HG03039 (cell line): ENCODE results near the gene NECAB2.

ENCODE experiments used
- ATAC-seq: cut with Tn5 transposase; IDR thresholded peaks from one replicate; pipeline ENCODE4 v1.9.1; 2021; ENCODE audit warnings: mild to moderate bottlenecking, moderate library complexity; ENCODE audit not compliant: unreplicated experiment

Gene NECAB2

GRCh38 chr16:83965444-83966152 lies 2.4 kb upstream of the NECAB2 start:
- ATAC-seq: no peak

- no peak for ATAC-seq
These were observed 1.8 kb upstream of the NECAB2 start for GRCh38 chr16:83966153-83966696.

DNA sequence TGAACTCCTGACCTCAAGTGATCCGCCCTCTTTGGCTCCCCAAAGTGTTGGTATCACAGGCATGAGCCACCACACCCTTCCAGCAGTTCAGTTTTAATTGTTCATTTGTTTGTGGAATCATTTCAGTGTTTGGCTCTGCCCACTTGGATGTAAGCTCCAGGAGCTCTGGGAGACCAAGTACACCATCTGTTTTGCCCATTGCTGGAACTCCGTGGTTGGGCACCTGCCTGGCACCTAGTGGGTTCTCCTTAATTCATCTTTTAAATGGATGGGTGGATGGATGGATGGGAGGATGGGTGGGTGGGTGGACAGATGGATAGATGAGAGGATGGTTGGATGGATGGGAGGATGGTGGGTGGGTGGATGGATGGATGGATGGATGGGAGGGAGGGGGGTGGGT lies 953 bp upstream of the NECAB2 start:
- no peak for ATAC-seq

GRCh38 chr16:83968306-83968851 lies 335 bp downstream of the NECAB2 start:
- no peak for ATAC-seq

DNA sequence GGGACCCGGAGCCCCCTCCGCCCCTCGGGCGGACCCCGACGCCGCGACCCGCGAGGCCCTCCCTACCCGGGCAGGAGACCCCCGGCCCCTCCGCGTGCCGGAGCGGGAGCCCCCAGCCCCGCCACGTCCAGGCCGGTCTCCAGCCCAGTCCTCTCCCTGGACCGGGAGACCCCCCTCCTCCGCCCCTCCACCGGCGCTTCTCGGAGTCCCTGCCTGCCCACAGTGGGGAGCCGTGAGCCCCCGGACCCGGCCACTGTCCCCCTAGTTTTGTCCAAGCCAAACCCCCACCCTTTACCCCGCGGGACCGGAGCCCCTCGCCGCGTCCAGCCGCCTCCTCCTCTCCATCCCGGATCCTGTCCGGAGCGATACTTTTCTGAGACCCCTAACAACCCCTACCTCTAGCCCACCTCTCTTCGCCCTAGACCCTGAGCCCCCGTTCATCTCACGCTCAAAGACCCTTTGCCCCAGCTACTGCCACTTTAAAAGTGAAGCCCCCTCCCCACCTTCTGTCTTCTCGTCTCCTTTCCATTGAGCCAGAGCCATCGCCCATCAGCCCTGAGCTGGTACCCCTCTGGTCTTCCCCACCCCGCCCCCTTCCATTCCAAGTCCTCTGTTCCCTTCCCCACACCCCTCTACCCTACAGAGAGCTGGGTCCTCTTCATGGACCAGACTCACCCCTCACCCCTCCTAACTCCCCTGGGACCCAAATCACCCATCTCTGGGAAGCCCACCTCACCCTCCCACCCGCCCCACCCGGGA lies 1.0 kb downstream of the NECAB2 start:
- no peak for ATAC-seq

- ATAC-seq: no peak
These were observed 1.9 kb downstream of the NECAB2 start for GRCh38 chr16:83969771-83970429.

DNA sequence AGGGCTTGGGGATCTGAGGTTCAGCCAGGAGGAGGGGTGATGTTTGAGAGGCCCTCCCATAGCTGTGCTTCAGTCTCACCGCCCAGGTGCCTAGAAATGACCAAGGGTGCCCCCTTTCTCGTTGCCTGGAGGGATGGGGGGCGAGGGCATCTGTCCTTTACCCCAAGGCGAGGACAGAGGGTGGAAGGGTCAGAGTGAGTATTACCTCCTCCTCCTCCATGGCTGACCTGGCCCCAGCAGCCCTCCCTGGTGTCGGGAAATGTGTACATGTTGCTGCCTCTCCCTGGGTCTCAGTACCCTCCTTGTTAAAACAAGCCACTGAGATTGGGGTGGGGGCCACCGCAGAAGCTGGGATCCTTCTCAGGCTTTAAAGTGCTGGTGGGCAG lies 2.4 kb downstream of the NECAB2 start:
- no peak for ATAC-seq

- ATAC-seq: no peak
These were observed 3.4 kb downstream of the NECAB2 start for GRCh38 chr16:83971165-83972130.

DNA sequence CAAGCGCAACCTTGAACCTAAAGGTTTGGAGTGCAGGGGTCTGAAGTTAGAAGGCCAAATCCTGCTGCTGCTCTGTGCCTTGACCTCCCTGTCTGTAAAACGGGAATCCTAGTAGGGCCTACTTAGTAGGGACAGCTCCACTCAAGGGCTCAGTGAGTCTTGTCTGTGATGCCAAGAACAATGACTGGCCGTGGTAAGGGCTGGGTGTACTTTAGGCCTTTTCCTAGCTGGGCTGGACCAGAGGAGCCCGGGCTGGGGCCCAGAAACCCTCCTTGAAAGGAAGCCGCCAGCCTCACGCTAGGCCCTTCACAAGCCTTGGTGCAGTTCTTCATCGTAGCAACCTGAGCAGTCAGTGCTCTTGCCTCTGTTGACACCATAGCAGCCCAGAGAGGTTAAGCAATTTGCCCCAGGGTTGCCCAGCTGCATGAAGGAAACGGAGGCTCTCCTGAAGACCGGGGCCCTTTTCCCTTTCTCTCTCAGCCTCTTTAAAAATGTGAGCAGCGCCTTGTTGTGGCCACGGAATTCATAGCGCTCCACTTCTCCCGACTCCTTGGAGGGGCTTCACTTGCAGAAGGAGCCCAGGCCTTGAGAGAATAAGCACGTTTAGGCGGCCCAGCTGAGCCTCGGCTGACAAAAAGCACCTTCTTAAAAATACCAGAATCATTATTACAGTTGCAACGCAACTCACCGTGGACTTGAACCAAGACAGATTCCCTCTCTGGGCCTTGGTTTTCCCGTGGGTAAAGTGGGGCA lies 4.4 kb downstream of the NECAB2 start:
- ATAC-seq: no peak

- no peak for ATAC-seq
These were observed 5.0 kb downstream of the NECAB2 start for GRCh38 chr16:83973077-83973476.

- ATAC-seq: no peak
These were observed 5.7 kb downstream of the NECAB2 start for GRCh38 chr16:83973581-83974385.

- no peak for ATAC-seq
These were observed 6.4 kb downstream of the NECAB2 start for GRCh38 chr16:83974475-83974874.

DNA sequence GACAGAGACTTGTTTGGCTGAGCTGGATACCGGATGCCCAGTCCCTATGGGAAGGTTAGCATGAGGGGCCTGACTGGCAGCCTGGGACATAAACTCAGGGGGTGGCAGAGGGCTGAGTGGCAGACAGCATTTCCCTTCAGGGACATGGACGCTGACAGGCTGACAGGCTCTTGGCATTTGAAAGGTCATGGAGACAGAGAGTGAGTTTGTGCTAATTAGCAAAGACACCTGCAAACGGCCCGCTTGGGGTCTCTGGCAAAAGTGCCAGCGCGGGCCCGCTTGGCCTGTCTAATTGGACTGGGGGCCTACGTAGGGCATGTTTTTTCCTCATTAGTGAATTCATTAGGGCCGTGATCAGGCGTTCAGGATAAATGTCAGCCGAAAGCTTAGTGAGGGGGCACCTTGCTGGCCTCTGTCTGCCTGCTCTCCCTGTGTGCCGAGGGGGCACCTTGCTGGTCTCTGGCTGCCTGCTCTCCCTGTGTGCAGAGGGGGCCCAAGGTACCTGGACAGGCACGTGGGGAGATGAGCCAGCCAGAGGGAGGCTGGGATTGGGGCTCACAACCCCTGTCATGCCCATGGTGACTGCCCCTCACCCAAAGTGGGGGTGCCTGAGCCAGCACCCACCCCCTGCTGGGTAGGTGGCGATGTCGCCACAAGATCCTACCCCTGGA lies 7.7 kb downstream of the NECAB2 start:
- ATAC-seq: no peak

DNA sequence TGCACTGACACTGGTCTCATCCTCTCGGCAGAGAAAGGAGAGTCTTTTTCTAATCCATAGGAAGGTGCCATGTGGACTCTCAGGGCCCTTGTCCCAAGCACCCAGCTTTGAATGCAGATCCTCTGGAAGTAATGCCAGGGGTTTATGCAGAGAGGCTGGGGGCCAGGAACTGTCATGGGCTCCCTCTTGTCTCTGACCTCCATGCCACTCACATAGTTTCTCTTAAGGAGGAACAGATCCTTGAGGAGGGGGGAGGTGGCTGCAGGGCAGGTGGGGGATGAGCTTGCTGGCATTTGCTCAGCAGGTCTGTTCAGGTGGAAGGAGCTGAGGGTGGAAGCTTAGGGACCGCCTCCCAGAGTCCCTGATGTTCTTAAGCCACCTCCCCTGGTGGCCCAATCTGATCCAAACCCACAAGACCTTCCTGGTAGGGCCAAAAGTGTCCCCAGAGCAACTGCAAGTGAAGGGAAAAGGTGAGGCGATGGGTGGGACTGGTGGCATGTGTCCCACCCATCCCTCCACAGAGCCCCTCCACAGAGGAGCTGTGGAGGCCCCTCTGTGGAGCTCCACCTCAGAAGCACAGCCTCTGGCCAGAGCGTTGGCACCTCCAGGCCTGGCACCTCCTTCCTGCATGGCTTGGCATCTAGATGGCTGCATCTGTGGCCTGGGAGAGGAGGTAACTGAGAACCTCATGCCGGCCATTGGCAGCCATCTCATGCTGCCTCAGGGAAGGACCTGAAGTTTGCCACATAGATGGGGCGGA lies 9.2 kb downstream of the NECAB2 start:
- ATAC-seq: no peak

GRCh38 chr16:83978401-83978904 lies 10.4 kb downstream of the NECAB2 start:
- ATAC-seq: no peak

DNA sequence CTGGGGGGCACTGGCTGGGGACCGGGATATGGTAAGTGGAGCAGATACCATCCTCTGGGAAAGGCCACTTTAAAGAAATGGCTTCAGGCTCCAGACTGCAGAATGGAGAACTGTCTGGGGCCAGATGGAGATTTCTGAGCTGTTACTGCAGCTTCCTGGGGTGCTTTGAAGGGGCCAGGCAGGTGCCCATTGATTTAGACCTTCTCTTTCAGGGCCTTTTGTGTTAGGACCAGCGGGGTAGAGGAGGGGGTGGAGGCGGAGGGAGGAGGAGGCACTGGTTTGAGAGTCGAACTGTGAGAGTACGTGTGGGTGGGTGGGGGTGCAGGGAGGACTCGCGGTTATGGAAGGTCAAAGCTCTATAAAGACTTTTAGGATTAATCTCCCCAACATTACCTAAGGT lies 11.4 kb downstream of the NECAB2 start:
- no peak for ATAC-seq

GRCh38 chr16:83980794-83981193 lies 12.8 kb downstream of the NECAB2 start:
- no peak for ATAC-seq
